Forelimb muscle (tissue), 1 donor: ENCODE data around the gene MEN1. TPM values are rescaled to one million over a fixed set of nuclear protein-coding genes. Genes with fewer than 3 reads are reported as not detected.

Source experiments
- DNase-seq: peaks from one replicate; pipeline ENCODE4 v3.0.0-alpha.2; 2013; ENCODE audit warnings: low read depth
- polyA plus RNA-seq: library from polyadenylated mRNA; unstranded; fragments of 120-200 nt; gene quantifications from one replicate; pipeline ENCODE4 v1.2.1, GENCODE V29; 2013; ENCODE audit not compliant: insufficient read length

The MEN1 gene
- polyA plus RNA-seq, 1 donor, result 18.4 TPM

DNA sequence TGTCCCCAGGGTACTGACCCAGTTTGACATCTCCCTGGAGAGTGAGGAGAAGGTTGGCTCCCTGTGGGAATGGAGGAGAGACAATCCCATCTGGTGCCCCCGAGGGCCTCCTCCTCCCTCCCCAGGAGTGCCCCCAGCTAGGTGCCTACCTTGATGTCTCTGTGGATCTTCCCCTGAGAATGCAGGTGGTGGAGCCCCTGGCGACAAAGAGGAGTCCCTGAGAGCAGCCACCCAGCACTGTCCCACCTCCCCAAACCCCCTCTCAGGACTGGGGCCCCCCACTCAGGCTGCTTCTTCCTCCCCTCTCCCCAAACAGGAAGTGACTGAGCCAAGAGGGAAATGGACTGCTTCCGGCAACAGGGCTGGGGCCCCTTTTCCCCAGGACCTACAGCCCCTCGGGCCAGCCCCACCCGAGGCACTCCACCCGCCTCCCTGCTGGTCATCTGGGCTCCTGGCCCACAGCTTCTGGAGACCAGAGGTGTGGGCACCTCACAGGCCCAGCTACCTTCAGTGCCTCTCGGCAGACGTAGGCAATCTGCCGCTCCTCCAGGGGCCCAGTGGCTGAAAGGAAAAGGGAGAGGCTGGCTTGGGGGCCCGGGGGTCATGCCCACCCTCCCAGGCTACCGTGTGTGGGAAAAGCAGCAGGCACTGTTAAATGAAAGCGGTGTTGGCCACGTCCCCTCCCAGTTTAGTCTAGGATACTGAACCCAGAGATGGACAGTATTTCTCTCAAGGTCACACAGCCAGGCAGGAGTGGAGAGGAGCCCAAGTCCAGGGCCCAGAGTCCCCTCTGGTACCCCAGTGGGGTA is 8.6 kb downstream of the MEN1 start:
- no peak for DNase-seq

DNA sequence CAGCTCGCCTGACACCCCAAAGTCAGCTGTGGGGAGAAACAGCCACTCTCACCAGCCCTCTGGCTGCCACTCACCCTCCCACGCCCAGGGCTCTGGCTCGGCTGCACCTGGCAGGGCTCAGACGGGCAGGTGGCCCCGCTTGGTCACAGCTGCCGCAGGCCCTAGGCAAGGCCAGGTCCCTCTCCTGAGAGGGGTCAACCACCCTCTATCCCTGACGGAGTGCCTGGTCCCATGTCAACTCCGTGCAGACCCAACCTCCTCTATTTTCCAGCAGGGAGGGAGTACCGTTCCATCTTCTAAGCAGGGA is 9.2 kb downstream of the MEN1 start:
- DNase-seq, result no peak

DNA sequence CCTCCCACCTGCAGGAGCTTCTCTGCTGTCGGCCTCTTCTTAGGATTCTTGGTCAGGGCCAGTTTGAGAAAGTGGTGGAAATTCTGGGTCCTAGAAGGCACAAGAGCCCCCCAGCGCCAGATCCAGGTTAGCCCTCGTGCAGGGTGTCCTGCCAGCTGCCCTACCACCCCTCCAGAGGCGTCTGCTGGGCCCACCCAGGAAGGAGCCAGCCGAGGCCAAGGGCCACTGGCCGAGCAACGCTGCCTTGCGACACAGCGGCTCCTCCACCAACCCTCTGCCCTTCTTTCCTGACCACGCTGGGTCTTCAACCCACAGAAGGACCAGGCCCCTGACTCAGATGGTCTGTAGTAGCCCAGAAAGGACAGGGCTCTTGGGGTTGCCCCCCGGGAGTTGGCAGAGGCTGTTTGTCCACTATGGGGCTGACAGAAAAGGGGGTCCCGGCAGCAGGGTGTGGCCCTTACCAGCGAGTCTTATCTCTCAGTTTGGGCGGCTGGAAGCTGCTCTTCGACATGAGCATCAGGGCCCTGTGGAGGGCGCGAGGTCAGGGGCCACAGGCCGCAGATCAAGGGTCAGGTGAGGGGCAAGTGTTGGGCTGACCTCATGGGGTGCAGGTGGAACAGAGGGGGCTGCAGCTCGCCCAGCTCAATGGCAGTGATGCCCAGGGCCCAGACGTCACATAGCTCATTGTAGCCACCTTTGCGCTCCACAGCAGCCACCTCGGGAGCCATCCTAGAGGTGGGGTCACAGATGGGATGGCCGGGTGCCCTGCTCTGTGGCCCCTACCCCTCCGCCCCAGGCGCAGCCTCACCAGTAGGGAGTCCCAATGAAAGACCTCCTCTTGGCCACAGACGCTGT is 9.8 kb downstream of the MEN1 start:
- DNase-seq, result no peak

DNA sequence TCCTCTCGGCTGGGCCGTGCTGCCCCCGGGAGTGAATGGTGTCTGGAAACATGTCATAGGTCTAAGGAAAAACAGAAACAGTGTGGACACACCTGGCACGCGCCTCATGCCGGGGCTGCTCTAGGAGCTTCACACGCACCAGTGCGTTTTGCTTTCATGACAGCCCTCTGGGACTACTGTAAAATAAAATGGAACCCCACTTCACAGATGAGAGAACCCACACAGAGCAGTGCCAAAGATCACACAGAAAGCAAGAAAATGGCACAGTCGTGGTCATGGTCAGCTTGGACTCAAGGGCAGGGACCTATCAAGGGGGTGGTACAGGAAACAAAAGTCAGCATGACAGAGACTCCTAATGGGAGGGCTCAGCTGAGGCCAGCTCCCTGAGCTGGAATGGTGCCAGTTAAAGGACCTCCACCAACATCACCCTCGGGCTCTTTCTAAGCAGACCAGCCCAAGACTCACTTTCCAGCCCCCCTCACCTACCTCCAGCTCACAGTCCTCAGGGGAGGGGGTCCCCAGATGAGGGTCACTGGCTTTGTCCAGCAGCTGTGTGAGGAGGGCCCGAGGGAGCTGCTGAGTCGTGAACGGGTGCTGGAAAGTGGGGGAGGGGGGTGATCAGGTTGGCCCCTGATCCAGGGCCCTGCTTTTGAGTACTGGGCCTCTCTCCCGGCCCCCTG is 10.6 kb downstream of the MEN1 start:
- no peak for DNase-seq

GRCh38 chr11:64799256-64799622 is 11.1 kb downstream of the MEN1 start:
- DNase-seq, result no peak

DNA sequence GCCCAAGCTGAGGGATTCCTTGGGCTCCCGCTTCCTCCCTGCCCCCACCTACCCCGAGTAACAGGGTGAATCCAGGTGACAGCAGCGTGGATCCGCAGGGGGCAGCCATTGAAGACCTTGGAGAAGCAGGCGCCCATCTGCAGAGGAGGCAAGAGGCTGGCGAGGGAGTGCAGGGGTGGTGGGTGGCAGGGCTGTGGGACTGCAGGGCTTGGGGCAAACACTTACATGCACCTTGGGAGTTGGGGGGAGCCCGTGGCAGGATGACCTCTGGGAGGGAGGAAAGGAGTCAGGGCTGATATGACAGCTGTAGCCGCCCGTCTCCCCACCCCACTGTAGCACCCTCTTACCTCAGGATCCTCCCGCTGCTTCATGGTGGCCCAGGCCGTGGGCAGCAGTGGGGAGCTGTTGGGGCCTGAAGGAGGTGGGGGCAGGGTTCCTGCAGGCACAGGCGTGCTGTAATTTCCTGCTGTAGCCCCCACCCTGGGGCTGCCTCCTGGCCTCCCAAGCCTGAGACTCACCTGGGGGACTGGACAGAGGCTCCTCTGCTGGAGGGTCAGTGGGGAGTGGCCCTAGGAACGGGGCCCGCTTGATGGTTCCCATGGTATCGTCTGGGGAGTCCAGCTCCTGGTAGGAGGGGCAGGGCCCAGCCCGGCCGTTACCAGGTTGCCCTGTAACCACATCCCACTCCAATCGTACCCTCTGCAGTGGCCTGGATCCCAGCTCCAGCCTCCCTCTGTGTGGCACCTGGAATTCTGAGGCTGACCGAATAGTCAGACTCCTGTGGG is 13.4 kb downstream of the MEN1 start:
- DNase-seq, result no peak

GRCh38 chr11:64796047-64796756 is 14.1 kb downstream of the MEN1 start:
- no peak for DNase-seq

GRCh38 chr11:64794526-64794925 is 15.8 kb downstream of the MEN1 start:
- no peak for DNase-seq

GRCh38 chr11:64793271-64794160 is 16.8 kb downstream of the MEN1 start:
- no peak for DNase-seq

- DNase-seq, result no peak
Measured at GRCh38 chr11:64792482-64792881, 17.9 kb downstream of the MEN1 start.

GRCh38 chr11:64791781-64792291 is 18.5 kb downstream of the MEN1 start:
- DNase-seq, result no peak

DNA sequence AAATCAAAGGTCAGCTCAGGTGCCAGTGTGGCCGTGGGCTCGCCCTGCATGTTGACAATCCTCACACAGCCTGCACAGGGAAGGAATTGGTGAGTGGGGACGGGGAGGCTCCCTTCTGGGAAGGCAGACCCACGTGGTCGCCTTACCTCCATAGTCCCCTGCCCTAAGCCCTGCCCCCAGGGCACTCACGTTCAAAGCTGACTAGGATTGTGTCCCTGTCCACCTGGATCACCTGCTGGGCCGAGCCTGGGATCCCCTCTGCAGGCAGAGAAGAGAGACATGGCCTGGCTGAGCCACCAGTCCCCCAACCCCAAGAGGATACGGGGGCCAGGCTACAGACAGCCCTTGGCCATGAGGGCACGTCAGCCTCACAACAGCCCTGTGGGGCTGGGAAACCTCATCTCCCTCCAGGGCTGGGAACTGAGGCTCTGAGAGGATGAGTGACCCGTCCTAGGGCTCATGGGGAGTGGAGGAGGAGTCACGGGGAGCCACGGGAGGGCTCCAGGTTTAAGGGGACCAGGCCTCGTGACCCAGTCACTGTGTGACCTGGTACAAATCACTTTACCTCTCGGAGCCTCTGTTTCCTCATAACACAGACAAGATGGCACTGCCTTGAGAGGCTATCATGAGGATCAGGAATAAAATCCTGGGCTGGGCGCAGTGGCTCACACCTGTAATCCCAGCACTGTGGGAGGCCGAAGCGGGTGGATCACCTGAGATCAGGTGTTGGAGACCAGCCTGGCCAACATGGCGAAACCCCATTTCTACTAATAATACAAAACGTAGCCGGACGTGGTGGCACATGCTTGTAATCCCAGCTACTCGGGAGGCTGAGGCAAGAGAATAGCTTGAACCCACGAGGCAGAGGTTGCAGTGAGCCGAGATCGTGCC is 19.9 kb downstream of the MEN1 start:
- DNase-seq, result no peak

DNA sequence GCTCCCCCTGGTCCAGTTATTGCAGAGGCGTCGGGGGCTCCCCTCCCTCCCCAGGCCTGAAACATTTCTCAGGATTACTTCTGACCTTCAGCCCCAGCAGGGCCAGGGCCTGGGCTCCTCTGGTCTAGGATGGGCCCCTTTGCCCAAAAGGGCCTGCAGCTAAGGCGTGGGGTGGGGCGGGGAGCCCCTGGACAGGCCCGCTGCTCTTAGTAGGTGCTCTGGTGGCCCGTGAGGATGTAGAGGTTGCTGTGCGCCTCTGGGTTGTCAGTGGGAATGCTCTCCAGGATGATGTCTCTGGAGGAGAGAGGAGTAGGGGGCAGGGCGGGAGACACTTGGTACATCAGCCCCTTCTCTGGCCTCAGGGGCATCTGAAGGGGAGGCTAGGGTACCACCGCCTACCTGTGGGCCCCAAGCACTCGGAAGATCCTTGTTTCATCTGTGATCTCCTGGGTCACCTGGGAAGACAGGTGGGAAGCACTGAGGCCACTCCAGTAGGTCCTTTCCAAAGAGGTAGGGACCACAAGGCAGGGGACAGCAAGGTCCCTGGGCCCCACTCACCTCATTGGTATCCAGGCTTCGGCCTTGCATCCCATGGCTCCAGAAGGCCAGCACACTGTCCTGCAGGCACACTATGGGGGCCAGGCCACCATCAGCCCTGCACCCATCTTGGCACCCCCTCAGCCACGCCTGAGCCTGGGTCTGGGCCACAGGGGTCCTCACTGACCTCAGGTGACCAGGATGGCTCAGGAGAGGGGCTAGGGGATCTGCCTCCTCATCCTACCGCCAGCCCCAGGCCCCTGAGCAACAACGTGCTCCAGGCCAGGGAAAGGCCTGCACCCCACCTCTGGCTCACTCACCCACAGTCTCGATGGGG is 20.8 kb downstream of the MEN1 start:
- no peak for DNase-seq

DNA sequence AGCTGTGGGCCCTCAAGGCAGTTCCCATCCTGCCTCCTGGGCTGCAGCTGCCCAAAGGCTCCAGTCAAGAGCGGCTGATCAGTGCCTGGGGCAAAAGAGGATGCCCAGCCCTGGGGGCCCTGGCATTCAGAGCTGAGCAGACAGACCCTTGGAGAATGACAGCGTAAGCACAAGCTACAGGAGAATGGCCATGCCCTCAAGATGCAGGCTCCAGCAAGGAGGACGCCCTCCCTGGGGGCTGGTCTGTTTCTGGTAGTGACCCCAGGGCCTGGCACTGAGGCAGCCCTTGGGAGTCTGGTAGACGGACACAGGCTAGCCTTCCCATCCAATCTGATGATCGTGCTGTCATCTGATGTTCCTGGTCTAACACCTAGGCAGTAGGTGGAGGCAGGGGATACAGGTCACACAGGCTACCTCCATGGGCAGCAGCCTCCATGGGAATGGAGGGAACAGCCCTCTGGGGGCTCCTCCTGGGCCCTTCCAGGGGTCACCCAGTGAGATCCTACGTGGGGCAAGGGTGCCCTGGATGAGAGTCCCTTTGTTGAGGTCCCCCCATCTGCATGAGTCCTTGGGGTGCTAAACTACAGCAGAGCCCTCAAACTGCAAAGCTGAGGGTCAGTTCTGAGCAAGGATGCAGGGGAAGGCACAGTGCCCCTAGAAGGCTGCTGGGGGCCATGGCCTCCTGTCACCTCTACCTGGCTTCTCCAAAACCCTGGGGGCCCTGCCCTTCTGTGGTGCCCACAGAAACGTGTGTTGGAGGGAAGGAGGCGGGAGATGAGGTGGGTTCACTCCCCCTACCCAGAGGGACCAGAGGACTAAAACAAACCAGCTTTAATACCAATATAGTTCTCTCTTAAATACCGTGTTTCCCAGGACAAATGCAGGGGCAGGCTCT is 21.8 kb downstream of the MEN1 start:
- no peak for DNase-seq

DNA sequence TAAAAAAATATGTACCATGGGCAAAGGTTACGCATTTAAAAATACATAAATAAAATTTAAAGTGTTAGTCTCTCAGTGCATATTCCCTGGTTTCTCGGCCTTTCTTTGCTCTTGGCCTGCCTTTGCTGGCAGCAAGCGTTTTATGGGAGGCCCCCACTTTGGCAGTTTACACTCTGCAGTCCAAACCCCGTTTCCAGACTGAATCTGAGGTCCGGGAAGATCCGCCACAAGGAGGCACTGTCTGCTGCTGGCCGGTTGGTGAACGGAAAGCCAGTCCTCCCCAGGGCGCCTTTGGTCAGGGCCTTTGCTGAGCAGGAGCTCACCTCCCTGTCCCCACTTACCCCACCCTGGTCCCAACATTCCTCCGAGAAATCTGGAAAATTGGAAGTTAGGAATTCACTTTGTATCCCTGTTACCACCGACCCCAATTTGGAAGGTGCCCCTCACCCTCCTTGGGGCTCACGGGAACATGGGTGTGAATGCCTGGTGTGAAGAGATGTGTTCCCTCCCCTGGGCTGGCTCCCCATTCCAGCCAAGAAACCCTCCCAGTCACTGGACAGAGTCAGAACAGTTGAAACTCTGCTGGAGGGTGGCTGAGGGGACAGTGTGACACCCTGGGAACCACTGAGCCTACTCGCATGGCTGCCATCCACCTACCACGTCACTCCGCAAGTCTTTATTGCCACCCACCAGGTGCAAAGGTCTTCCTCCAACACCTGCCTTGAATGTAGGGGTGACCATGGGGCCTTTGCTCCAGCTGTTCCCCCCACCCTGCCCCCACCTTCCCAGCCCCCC is 22.6 kb downstream of the MEN1 start:
- DNase-seq, result no peak

DNA sequence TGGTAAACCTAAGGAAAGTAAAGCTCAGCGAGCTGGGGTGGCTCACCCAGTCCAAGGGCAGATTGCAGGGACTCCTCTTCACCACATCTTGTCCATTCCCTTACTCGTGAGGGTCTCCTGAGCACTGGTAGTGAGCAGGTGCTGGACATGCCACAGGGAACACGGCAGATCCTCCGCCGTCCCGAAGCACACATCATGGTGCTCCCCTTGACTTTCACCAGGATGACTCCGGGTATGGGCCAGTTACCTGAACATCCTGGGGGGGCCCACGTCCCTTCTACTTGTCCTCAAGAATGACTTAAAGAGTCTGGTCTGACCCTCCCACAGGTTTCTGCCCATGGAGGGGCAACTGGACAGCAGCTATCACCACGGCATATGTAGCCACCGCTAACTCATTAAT is 24.0 kb downstream of the MEN1 start:
- DNase-seq, result no peak
